Endodermal cell (in vitro differentiated cells): Measurements from ENCODE around the gene RPA1. TPM values are rescaled to one million over a fixed set of nuclear protein-coding genes. Genes with fewer than 3 reads are reported as not detected.

Experiments used
- DNase-seq: peaks from one replicate; pipeline ENCODE4 v3.0.0-alpha.2; 2017
- H3K27ac ChIP-seq: 2 replicates; pipeline ENCODE4 v1.5.1; 2013; ENCODE audit warnings: mild to moderate bottlenecking, low read depth, low read length, moderate library complexity
- H3K27me3 ChIP-seq: 2 replicates; pipeline ENCODE4 v1.6.1; 2013; ENCODE audit warnings: mild to moderate bottlenecking, low read length, moderate library complexity; ENCODE audit not compliant: insufficient read depth, control insufficient read depth, poor library complexity, severe bottlenecking
- H3K36me3 ChIP-seq: 2 replicates; pipeline ENCODE4 v1.7.0; 2013; ENCODE audit warnings: mild to moderate bottlenecking, low read length, moderate library complexity; ENCODE audit not compliant: control insufficient read depth, insufficient read depth
- H3K4me1 ChIP-seq: one replicate; pipeline ENCODE4 v1.7.0; 2013; ENCODE audit warnings: low read length; ENCODE audit not compliant: control insufficient read depth, insufficient read depth
- H3K4me3 ChIP-seq: 2 replicates; pipeline ENCODE4 v1.5.1; 2013; ENCODE audit warnings: mild to moderate bottlenecking, low read length, moderate library complexity
- H3K9ac ChIP-seq: 2 replicates; pipeline ENCODE4 v1.6.1; 2013; ENCODE audit warnings: mild to moderate bottlenecking, low read length, moderate library complexity; ENCODE audit not compliant: poor library complexity, severe bottlenecking; ENCODE audit errors: extremely low read depth
- H3K9me3 ChIP-seq: 2 replicates; pipeline ENCODE4 v1.6.1; 2013; ENCODE audit warnings: mild to moderate bottlenecking, low read length, moderate library complexity; ENCODE audit not compliant: control insufficient read depth
- H3K27ac Mint-ChIP-seq: 2 replicates; pipeline ENCODE4 v1.8.0; 2020; ENCODE audit warnings: mixed read lengths
- H3K27me3 Mint-ChIP-seq: 2 replicates; pipeline ENCODE4 v1.8.0; 2021; ENCODE audit warnings: mild to moderate bottlenecking, mixed read lengths; ENCODE audit not compliant: insufficient read depth
- H3K36me3 Mint-ChIP-seq: 2 replicates; pipeline ENCODE4 v1.8.0; 2020; ENCODE audit warnings: low read depth, mixed read lengths
- H3K4me1 Mint-ChIP-seq: 2 replicates; pipeline ENCODE4 v1.8.0; 2020; ENCODE audit warnings: mixed read lengths
- H3K4me3 Mint-ChIP-seq: 2 replicates; pipeline ENCODE4 v1.8.0; 2020; ENCODE audit warnings: mild to moderate bottlenecking, moderate library complexity, mixed read lengths
- H3K9me3 Mint-ChIP-seq: 2 replicates; pipeline ENCODE4 v1.8.0; 2020; ENCODE audit warnings: mild to moderate bottlenecking, mixed read lengths
- CTCF ChIP-seq: fragments of 200-600 bp; sonication (generic); conservative IDR thresholded peaks from 2 replicates; pipeline ENCODE4 v1.5.0; 2021; ENCODE audit warnings: antibody characterized with exemption, mild to moderate bottlenecking
- WGBS, 2 experiments: methylation state at CpG; one replicate each; pipeline versions ENCODE4 v1.1.5 to v1.1.7; 2013; ENCODE audit warnings: missing lambda C conversion rate in 2 of 2, mixed read lengths in 1 of 2; ENCODE audit not compliant: insufficient coverage in 1 of 2, insufficient read length in 1 of 2; 5-methylcytosine and 5-hydroxymethylcytosine counted together
- total RNA-seq, 2 donors: library from RNA; stranded (reverse); fragmentation: NEBNext Ultra II Directional in 1 of 2; extraction: Animal tissue kit (Norgen Biotek cat#: 25700) in 1 of 2; gene quantifications; 2 replicates in 1 of 2; 3 replicates in 1 of 2; pipeline ENCODE4 v1.2.1, GENCODE V29; 2021

The RPA1 gene
- total RNA-seq, 2 donors from 2014 or later, result 190 to 249 TPM

- Mint-ChIP-seq H3K36me3 (no peaks in the 10 kb centered on the region), H3K27ac (no peak overlapping the region), H3K4me3 (no peak overlapping the region), H3K9me3 (no peaks in the 10 kb centered on the region), H3K27me3 (peaks cover 11% of the 10 kb centered on the region), H3K4me1 (peaks cover 13% of the 10 kb centered on the region)
- H3K9me3 ChIP-seq, result no peaks in the 10 kb centered on the region
- H3K9ac ChIP-seq, result no peak overlapping the region
- no peaks in the 10 kb centered on the region for H3K27me3 ChIP-seq
- DNase-seq, result no peak
- no peaks in the 10 kb centered on the region for H3K36me3 ChIP-seq
- WGBS, 2 experiments, result 87 to 92% methylated on average over 7 to 12 of the region's 12 CpGs
- H3K4me1 ChIP-seq, result peaks cover 3% of the 10 kb centered on the region
- no peak for TF ChIP-seq CTCF
- H3K27ac ChIP-seq, result no peak overlapping the region
- no peak overlapping the region for H3K4me3 ChIP-seq
Measured at GRCh38 chr17:1928976-1929375, 99.2 kb downstream of the RPA1 start.

GRCh38 chr17:1930337-1930645, 100.5 kb downstream of the RPA1 start:
- Mint-ChIP-seq H3K9me3 (no peaks in the 10 kb centered on the region), H3K27me3 (peaks cover 13% of the 10 kb centered on the region), H3K4me3 (no peak overlapping the region), H3K4me1 (peaks cover 18% of the 10 kb centered on the region), H3K27ac (no peak overlapping the region), H3K36me3 (no peaks in the 10 kb centered on the region)
- WGBS, 2 experiments, result 87 to 89% methylated on average over 4 to 8 of the region's 8 CpGs
- Histone ChIP-seq H3K9ac (no peak overlapping the region), H3K4me3 (no peak overlapping the region), H3K27me3 (no peaks in the 10 kb centered on the region), H3K27ac (no peak overlapping the region), H3K9me3 (no peaks in the 10 kb centered on the region), H3K36me3 (no peaks in the 10 kb centered on the region), H3K4me1 (peaks cover 3% of the 10 kb centered on the region)
- no peak for DNase-seq
- no peak for TF ChIP-seq CTCF

GRCh38 chr17:1931844-1932579, 102.2 kb downstream of the RPA1 start:
- 19 to 29% methylated on average over 10 to 27 of the region's 27 CpGs for WGBS, 2 experiments
- H3K27me3 ChIP-seq, result no peaks in the 10 kb centered on the region
- H3K4me3 ChIP-seq, result no peak overlapping the region
- no peaks in the 10 kb centered on the region for H3K36me3 ChIP-seq
- H3K27ac ChIP-seq, result no peak overlapping the region
- peaks cover 20% of the 10 kb centered on the region for H3K4me1 Mint-ChIP-seq
- no peaks in the 10 kb centered on the region for H3K9me3 ChIP-seq
- H3K36me3 Mint-ChIP-seq, result no peaks in the 10 kb centered on the region
- peak overlapping the region; percentile 94 for H3K27ac Mint-ChIP-seq
- H3K27me3 Mint-ChIP-seq, result peaks cover 8% of the 10 kb centered on the region
- DNase-seq, result peak; percentile 94
- peak; percentile 57 for TF ChIP-seq CTCF
- peak overlapping the region; percentile 40 for H3K4me3 Mint-ChIP-seq
- no peaks in the 10 kb centered on the region for H3K9me3 Mint-ChIP-seq
- no peak overlapping the region for H3K9ac ChIP-seq
- peaks cover 3% of the 10 kb centered on the region for H3K4me1 ChIP-seq
